ENCODE results near the gene DUSP5.
"Not testable (repeated sequence)": the region's sequence is repeated elsewhere in the genome, so short reads cannot be mapped to it uniquely, and the experiment has no call there.

Gene DUSP5

DNA sequence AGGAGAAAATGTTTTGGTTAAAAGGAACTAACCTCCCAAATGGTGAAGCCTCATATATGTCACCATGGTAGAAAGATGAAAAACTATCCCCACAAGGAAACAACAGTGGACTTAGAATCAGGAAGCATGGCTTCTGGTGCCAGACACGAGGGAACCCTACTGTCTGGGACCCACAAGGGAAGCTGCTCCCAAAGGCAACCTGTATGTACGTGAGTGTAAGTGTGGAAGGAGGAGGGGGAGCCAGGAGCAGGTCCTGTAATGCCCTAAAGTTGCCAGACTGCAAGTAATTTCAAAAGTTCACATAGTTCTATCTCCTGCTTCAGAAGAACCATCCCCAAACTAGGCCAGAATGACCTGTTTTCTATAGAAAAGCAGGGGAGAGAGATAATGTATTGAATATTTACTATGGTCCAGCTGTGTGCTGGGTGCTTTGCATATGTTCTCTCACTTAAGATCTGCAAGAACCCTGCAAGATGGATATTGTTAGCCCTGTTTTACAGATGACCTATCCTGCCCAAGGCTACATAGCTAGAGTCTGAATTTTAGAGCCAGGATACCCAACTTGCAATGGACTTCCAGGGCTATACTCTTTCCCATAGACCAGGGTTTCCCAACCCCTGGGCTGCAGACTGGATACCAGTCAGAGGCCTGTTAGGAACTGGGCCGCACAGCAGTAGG, 19.2 kb downstream of the DUSP5 start:
- Histone ChIP-seq H3K27ac (ENCODE audit: low read depth in 2 of 2, low read length in 2 of 2) (no peak overlapping the region), H3K4me3 (ENCODE audit: low read length in 2 of 2) (no peak overlapping the region), H3K9me3 (ENCODE audit: control insufficient read depth in 2 of 2, low read length in 2 of 2) (no peaks in the 10 kb centered on the region), H3K9ac (ENCODE audit: low read depth in 1 of 2, low read length in 2 of 2) (no peak overlapping the region), H3K36me3 (ENCODE audit: control insufficient read depth in 2 of 2, insufficient read depth in 2 of 2, low read length in 2 of 2) (no peaks in the 10 kb centered on the region), H3K4me1 (ENCODE audit: control insufficient read depth in 2 of 2, insufficient read depth in 2 of 2, low read length in 2 of 2) (no peaks in the 10 kb centered on the region), H3K27me3 (ENCODE audit: control insufficient read depth in 2 of 2, insufficient read depth in 2 of 2, low read length in 2 of 2) (peaks cover 2 to 3% of the 10 kb centered on the region in 2 donors)

DNA sequence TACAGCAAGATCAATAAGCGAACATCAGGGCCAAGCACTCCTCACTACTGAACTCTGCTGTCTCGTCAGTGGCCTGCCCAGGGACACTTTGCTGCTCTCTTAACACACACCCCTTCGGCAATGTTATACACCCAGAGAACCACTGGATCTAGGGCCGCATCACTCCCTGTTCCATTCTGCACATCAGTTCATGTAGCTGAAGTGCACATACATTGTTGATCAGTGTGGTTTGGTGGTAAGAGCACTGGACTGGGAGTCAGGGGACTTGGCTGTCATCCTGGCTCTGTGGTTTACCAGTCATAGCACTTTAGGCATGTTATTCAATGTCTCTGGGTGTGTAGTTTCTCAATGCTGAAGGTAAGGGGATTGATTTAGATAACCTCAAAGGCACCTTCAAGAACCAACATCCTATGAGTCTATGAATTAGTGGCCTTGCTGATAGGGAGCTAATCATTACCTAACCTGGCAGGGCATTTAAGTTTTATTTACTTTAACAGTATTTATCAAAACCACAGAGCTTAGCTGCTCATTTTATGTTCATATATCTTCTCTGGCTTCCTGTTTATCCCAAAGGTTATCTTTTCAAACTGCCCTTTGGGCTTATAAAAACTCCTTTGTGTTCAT, 24.8 kb downstream of the DUSP5 start:
- H3K27ac ChIP-seq (ENCODE audit: low read depth in 2 of 2, low read length in 2 of 2) = no peak overlapping the region
- H3K9me3 ChIP-seq (ENCODE audit: control insufficient read depth in 2 of 2, low read length in 2 of 2) = no peaks in the 10 kb centered on the region
- no peak overlapping the region for H3K9ac ChIP-seq (ENCODE audit: low read depth in 1 of 2, low read length in 2 of 2)
- H3K4me1 ChIP-seq (ENCODE audit: control insufficient read depth in 2 of 2, insufficient read depth in 2 of 2, low read length in 2 of 2) = peaks cover 0 to 4% of the 10 kb centered on the region in 2 donors
- H3K27me3 ChIP-seq (ENCODE audit: control insufficient read depth in 2 of 2, insufficient read depth in 2 of 2, low read length in 2 of 2) = peaks cover 7 to 14% of the 10 kb centered on the region in 2 donors
- H3K36me3 ChIP-seq (ENCODE audit: control insufficient read depth in 2 of 2, insufficient read depth in 2 of 2, low read length in 2 of 2) = no peaks in the 10 kb centered on the region
- no peak overlapping the region for H3K4me3 ChIP-seq (ENCODE audit: low read length in 2 of 2)

DNA sequence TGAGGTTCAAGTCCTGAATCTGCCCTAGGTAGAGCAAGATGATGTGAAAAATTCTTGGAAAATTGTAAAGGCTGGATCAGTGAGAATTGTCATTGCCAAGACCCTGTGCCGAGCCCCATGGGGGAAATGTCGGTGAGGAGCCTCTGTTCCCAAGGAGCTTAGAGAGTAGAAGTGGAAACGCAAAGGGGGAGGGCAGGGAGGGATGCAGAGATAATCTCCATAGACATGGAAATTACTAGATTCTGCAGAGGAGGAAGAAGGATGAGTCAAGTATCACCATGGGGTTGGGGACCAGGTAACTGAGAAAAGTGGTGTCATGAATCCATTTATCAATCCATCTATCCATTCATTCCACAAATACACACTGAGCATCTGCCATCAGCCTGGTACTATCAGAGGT, 26.0 kb downstream of the DUSP5 start:
- Histone ChIP-seq H3K9me3 (ENCODE audit: control insufficient read depth in 2 of 2, low read length in 2 of 2) (no peaks in the 10 kb centered on the region), H3K4me1 (ENCODE audit: control insufficient read depth in 2 of 2, insufficient read depth in 2 of 2, low read length in 2 of 2) (peaks cover 0 to 4% of the 10 kb centered on the region in 2 donors), H3K27ac (ENCODE audit: low read depth in 2 of 2, low read length in 2 of 2) (no peak overlapping the region), H3K27me3 (ENCODE audit: control insufficient read depth in 2 of 2, insufficient read depth in 2 of 2, low read length in 2 of 2) (peaks cover 7 to 16% of the 10 kb centered on the region in 2 donors), H3K9ac (ENCODE audit: low read depth in 1 of 2, low read length in 2 of 2) (no peak overlapping the region), H3K4me3 (ENCODE audit: low read length in 2 of 2) (no peak overlapping the region), H3K36me3 (ENCODE audit: control insufficient read depth in 2 of 2, insufficient read depth in 2 of 2, low read length in 2 of 2) (no peaks in the 10 kb centered on the region)

DNA sequence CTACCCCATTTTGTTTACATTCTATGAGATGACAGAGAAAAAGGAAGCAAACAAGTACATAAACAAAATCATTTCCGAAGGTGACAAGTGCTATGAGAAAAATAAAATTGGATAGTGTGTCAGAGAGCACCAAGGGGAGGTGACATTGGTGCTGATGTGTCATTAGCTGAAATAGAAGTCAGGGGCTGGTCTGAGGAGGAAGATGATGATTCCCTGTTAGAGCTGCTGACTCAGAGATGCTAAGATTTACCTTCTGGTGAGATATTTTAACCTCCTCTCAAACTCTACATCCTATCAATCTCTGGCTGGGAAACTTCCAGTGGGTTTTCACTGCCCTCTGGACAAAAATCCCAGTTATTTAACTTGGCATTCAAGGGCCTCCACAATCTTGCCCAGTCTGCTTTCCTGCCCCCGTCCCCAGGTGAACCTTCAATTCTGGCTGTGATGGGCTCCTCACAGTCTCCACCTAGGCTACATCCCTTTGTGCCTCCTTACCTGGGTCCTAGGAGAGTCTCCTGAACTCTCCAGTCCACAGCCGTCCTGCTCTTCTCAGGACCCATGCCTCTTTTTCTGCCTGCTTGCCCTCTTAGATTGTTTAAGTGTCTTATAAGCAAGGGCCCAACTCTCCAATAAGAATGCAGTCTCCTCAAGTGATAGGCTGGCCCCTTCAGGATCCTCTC, 26.6 kb downstream of the DUSP5 start:
- H3K4me1 ChIP-seq (ENCODE audit: control insufficient read depth in 2 of 2, insufficient read depth in 2 of 2, low read length in 2 of 2) = peaks cover 0 to 4% of the 10 kb centered on the region in 2 donors

DNA sequence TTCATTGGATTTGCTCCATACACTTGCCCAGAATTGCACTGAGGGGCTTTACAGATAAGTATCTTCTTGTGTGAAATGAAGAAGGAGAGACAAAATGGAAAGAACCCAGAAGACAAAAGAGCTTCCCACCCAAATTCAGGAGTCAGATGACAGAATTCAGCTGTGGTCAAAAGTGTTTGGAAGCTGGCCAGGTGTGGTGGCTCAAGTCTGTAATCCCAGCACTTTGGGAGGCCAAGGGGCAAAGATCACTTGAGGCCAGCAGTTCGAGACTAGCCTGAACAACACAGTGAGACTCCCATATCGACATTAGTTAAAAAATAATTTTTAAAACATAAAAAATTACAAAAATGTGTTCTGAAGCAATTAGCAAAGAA, 27.1 kb downstream of the DUSP5 start:
- peaks cover 7 to 22% of the 10 kb centered on the region in 2 donors for H3K27me3 ChIP-seq (ENCODE audit: control insufficient read depth in 2 of 2, insufficient read depth in 2 of 2, low read length in 2 of 2)
- no peaks in the 10 kb centered on the region for H3K9me3 ChIP-seq (ENCODE audit: control insufficient read depth in 2 of 2, low read length in 2 of 2)
- no peak overlapping the region for H3K9ac ChIP-seq (ENCODE audit: low read depth in 1 of 2, low read length in 2 of 2)
- no peak overlapping the region for H3K27ac ChIP-seq (ENCODE audit: low read depth in 2 of 2, low read length in 2 of 2)
- H3K4me3 ChIP-seq (ENCODE audit: low read length in 2 of 2) = no peak overlapping the region
- peaks cover 2 to 4% of the 10 kb centered on the region in 2 donors for H3K4me1 ChIP-seq (ENCODE audit: control insufficient read depth in 2 of 2, insufficient read depth in 2 of 2, low read length in 2 of 2)
- no peaks in the 10 kb centered on the region for H3K36me3 ChIP-seq (ENCODE audit: control insufficient read depth in 2 of 2, insufficient read depth in 2 of 2, low read length in 2 of 2)

More for the DNA sequence above, 26.6 kb downstream of the DUSP5 start:
- Histone ChIP-seq H3K27ac (ENCODE audit: low read depth in 2 of 2, low read length in 2 of 2) (no peak overlapping the region), H3K4me3 (ENCODE audit: low read length in 2 of 2) (no peak overlapping the region), H3K36me3 (ENCODE audit: control insufficient read depth in 2 of 2, insufficient read depth in 2 of 2, low read length in 2 of 2) (no peaks in the 10 kb centered on the region), H3K27me3 (ENCODE audit: control insufficient read depth in 2 of 2, insufficient read depth in 2 of 2, low read length in 2 of 2) (peaks cover 7 to 17% of the 10 kb centered on the region in 2 donors), H3K9ac (ENCODE audit: low read depth in 1 of 2, low read length in 2 of 2) (no peak overlapping the region), H3K9me3 (ENCODE audit: control insufficient read depth in 2 of 2, low read length in 2 of 2) (no peaks in the 10 kb centered on the region)

DNA sequence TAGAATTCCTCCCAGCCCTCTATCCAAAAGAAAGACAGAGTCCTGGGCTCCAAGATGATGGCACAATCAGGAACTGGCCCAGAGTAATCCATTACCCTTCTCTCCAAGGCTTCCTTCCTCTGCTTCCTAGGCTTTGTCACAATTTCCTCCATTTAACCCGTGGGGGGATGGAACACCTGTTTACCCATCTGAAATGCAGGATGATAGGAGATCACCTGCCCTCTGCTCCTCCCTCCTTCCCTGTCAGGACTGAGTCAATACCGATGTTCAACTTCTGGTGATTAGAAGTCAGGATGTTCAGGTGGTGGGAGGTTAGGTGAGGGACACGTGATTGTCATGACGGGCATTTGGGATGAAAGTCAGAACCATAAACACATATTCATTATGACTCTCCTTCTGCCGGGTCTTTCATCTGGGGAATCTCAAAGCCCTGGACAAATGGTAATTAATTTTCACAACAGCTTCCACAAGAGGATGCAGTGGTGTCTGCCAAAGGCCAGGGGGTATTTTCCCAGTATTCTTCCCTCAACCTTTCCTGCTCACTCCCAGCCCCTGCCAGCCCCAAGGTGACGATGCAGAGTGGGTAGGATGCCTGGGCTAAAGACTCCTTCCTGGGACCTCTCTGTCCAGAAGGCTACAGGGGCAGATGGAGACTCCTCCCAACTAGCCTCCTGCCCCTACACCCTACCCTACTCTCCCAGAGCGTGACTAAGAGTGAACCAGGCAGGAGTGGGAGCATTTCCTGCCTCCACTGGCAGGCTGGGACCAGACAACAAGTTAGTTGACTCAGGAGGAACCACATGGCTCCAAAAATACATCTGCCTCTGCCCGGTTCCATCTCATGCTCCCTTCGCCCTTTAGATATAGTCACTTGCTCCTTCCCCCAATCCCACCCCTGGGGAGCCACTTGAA, 27.9 kb downstream of the DUSP5 start:
- peaks cover 2 to 4% of the 10 kb centered on the region in 2 donors for H3K4me1 ChIP-seq (ENCODE audit: control insufficient read depth in 2 of 2, insufficient read depth in 2 of 2, low read length in 2 of 2)
- no peaks in the 10 kb centered on the region for H3K36me3 ChIP-seq (ENCODE audit: control insufficient read depth in 2 of 2, insufficient read depth in 2 of 2, low read length in 2 of 2)
- no peak overlapping the region for H3K9ac ChIP-seq (ENCODE audit: low read depth in 1 of 2, low read length in 2 of 2)
- no peaks in the 10 kb centered on the region for H3K9me3 ChIP-seq (ENCODE audit: control insufficient read depth in 2 of 2, low read length in 2 of 2)
- peaks cover 10 to 27% of the 10 kb centered on the region in 2 donors for H3K27me3 ChIP-seq (ENCODE audit: control insufficient read depth in 2 of 2, insufficient read depth in 2 of 2, low read length in 2 of 2)
- no peak overlapping the region for H3K4me3 ChIP-seq (ENCODE audit: low read length in 2 of 2)
- no peak overlapping the region for H3K27ac ChIP-seq (ENCODE audit: low read depth in 2 of 2, low read length in 2 of 2)

DNA sequence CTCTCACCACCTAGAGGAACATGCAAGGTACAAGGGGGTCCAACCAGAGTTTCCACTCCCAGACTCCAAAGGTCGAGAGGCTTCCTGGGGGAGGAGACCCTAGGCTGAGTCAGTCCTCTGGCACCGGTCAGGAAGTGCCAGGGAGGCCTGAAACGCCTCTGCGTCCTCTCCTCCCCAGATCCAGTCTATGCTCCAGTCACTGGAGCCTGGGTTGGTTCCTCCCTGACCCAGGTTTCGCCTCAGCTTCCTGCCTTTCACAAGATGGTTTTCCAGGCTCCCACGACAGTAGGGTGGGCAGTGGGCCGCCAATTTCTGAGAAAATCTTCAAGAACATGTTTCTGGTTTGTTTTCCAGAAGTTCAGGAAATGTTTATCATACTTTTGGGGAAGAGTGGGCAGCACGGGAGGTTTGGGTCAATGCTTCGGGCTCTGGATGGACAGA, 30.0 kb downstream of the DUSP5 start:
- Histone ChIP-seq H3K9ac (ENCODE audit: low read depth in 1 of 2, low read length in 2 of 2) (no peak overlapping the region), H3K9me3 (ENCODE audit: control insufficient read depth in 2 of 2, low read length in 2 of 2) (no peaks in the 10 kb centered on the region), H3K27me3 (ENCODE audit: control insufficient read depth in 2 of 2, insufficient read depth in 2 of 2, low read length in 2 of 2) (peaks cover 10 to 31% of the 10 kb centered on the region in 2 donors), H3K4me3 (ENCODE audit: low read length in 2 of 2) (no peak overlapping the region), H3K4me1 (ENCODE audit: control insufficient read depth in 2 of 2, insufficient read depth in 2 of 2, low read length in 2 of 2) (peaks cover under 1 to 2% of the 10 kb centered on the region in 2 donors), H3K27ac (ENCODE audit: low read depth in 2 of 2, low read length in 2 of 2) (no peak overlapping the region), H3K36me3 (ENCODE audit: control insufficient read depth in 2 of 2, insufficient read depth in 2 of 2, low read length in 2 of 2) (no peaks in the 10 kb centered on the region)

DNA sequence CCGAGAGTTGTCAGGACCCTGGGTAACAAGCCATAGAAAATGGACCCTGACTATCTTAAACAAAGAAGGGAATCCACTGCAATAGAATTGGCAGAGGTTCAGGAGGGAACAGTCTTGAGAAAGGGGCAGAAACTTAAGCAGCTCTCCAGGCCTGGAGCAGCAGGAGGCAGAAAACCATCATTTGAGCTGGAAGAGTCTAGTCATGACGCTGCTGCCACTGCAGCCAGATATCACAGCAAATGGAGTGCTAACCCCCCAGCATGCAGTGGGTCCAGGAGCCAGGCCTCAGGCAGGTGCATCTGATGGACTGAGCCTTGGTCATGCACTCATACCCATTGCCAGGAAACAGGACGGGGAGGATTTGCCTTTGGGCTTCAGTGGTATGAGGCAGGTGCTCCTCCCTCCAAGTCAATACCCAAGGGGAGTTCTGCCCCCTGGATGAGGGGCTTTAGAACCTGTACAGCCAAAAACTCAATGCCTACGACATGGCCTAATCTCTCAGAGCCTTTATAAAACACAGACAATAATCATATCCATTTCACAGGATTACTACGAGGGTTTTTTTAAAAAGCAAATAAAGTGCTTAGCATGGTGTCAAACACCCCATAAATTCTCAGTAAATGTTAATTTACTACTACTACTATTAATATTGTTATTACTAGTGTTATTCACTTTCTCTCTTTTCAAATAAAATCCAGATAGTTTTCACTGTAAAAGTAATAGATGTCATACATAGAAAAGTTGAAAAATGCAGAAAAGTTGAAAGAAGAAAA, 30.7 kb downstream of the DUSP5 start:
- Histone ChIP-seq H3K9me3 (ENCODE audit: control insufficient read depth in 2 of 2, low read length in 2 of 2) (no peaks in the 10 kb centered on the region), H3K4me1 (ENCODE audit: control insufficient read depth in 2 of 2, insufficient read depth in 2 of 2, low read length in 2 of 2) (peaks cover 0 to 2% of the 10 kb centered on the region in 2 donors), H3K27ac (ENCODE audit: low read depth in 2 of 2, low read length in 2 of 2) (no peak overlapping the region), H3K27me3 (ENCODE audit: control insufficient read depth in 2 of 2, insufficient read depth in 2 of 2, low read length in 2 of 2) (peaks cover 10 to 29% of the 10 kb centered on the region in 2 donors), H3K9ac (ENCODE audit: low read depth in 1 of 2, low read length in 2 of 2) (no peak overlapping the region), H3K36me3 (ENCODE audit: control insufficient read depth in 2 of 2, insufficient read depth in 2 of 2, low read length in 2 of 2) (no peaks in the 10 kb centered on the region), H3K4me3 (ENCODE audit: low read length in 2 of 2) (no peak overlapping the region)

DNA sequence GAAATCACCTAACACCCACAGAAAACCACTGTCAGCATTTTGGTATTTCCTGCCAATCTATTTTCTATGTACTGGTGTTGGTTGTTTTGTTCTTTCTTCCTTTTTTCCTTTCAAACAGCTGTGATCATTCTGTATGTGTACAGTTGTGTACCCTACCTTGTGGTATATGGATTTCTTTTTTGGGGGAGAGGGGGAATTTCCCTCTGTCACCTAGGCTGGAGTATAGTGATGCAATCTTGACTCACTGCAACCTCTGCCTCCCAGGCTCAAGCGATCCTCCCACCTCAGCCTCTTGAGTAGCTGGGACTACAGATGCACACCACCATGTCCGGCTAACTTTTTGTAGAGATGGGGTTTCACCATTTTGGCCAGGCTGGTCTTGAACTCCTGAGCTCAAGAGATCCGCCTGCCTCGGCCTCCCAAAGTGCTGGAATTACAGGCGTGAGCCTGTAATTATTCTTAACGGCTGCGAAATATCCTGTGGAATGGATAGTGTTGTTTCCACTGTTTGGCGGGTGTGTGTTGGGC, 31.4 kb downstream of the DUSP5 start:
- H3K9me3 ChIP-seq (ENCODE audit: control insufficient read depth in 2 of 2, low read length in 2 of 2); H3K4me3 ChIP-seq (ENCODE audit: low read length in 2 of 2); H3K9ac ChIP-seq (ENCODE audit: low read depth in 1 of 2, low read length in 2 of 2); H3K27ac ChIP-seq (ENCODE audit: low read depth in 2 of 2, low read length in 2 of 2); H3K4me1 ChIP-seq (ENCODE audit: control insufficient read depth in 2 of 2, insufficient read depth in 2 of 2, low read length in 2 of 2); H3K36me3 ChIP-seq (ENCODE audit: control insufficient read depth in 2 of 2, insufficient read depth in 2 of 2, low read length in 2 of 2): not testable (repeated sequence)
- H3K27me3 ChIP-seq (ENCODE audit: control insufficient read depth in 2 of 2, insufficient read depth in 2 of 2, low read length in 2 of 2) = peaks cover 10 to 24% of the 10 kb centered on the region in 2 donors

Data from mucosa of rectum (tissue), 2 donors.